Renal pelvis (tissue), 4 donors: ENCODE data around the gene BACE1-AS. TPM values are rescaled to one million over a fixed set of nuclear protein-coding genes. Genes with fewer than 3 reads are reported as not detected.

Source experiments
- DNase-seq: peaks from one replicate; pipeline ENCODE4 v3.0.0-alpha.2; 2013
- polyA plus RNA-seq, 3 donors: library from polyadenylated mRNA; unstranded; fragments of 120-200 nt; gene quantifications; one replicate each; pipeline ENCODE4 v1.2.1, GENCODE V29; 2013; ENCODE audit not compliant: insufficient read length in 3 of 3

BACE1-AS gene
- polyA plus RNA-seq, 3 donors = 17.6 to 29.3 (median 22.8) TPM

- DNase-seq = no peak
These were observed 8.2 kb upstream of the BACE1-AS start for GRCh38 chr11:117282956-117283355.

- DNase-seq = no peak
These were observed 7.1 kb upstream of the BACE1-AS start for GRCh38 chr11:117284053-117284452.

- DNase-seq = no peak
These were observed 4.6 kb upstream of the BACE1-AS start for GRCh38 chr11:117286588-117286987.

- DNase-seq = no peak
These were observed 3.5 kb upstream of the BACE1-AS start for GRCh38 chr11:117287668-117288067.

GRCh38 chr11:117289795-117290194, 1.4 kb upstream of the BACE1-AS start:
- DNase-seq = no peak

GRCh38 chr11:117292616-117293015, 1.5 kb downstream of the BACE1-AS start:
- no peak for DNase-seq

GRCh38 chr11:117295438-117296137, 4.4 kb downstream of the BACE1-AS start:
- DNase-seq = no peak

- DNase-seq = no peak
These were observed 5.7 kb downstream of the BACE1-AS start for GRCh38 chr11:117296881-117297280.

GRCh38 chr11:117298195-117298594, 7.0 kb downstream of the BACE1-AS start:
- no peak for DNase-seq

- peak; percentile 24 for DNase-seq
These were observed 8.5 kb downstream of the BACE1-AS start for GRCh38 chr11:117299351-117300282.

GRCh38 chr11:117300283-117300663, 9.1 kb downstream of the BACE1-AS start:
- peak; percentile 78 for DNase-seq

- DNase-seq = peak; percentile 77
These were observed 9.6 kb downstream of the BACE1-AS start for GRCh38 chr11:117300773-117301172.

GRCh38 chr11:117302228-117302627, 11.1 kb downstream of the BACE1-AS start:
- DNase-seq = no peak

GRCh38 chr11:117303101-117303500, 12.0 kb downstream of the BACE1-AS start:
- DNase-seq = no peak

- DNase-seq = no peak
These were observed 12.6 kb downstream of the BACE1-AS start for GRCh38 chr11:117303646-117304315.

GRCh38 chr11:117305145-117305544, 14.0 kb downstream of the BACE1-AS start:
- no peak for DNase-seq

- no peak for DNase-seq
These were observed 18.2 kb downstream of the BACE1-AS start for GRCh38 chr11:117309310-117309709.

GRCh38 chr11:117313091-117313490, 21.9 kb downstream of the BACE1-AS start:
- DNase-seq = no peak

GRCh38 chr11:117313828-117314768, 23.0 kb downstream of the BACE1-AS start:
- no peak for DNase-seq

- no peak for DNase-seq
These were observed 23.7 kb downstream of the BACE1-AS start for GRCh38 chr11:117314840-117315239.
